ENCODE results near the gene RFTN1.

The RFTN1 gene

GRCh38 chr3:16347548-16347947 lies 166.0 kb downstream of the RFTN1 start:
- DNase-seq: no peak

- no peak for DNase-seq
These were observed 167.0 kb downstream of the RFTN1 start for GRCh38 chr3:16346413-16347081.

- DNase-seq: no peak
These were observed 170.4 kb downstream of the RFTN1 start for GRCh38 chr3:16343101-16343500.

- DNase-seq: no peak
These were observed 174.5 kb downstream of the RFTN1 start for GRCh38 chr3:16338999-16339398.

- no peak for DNase-seq
These were observed 175.5 kb downstream of the RFTN1 start for GRCh38 chr3:16337856-16338540.

GRCh38 chr3:16336825-16337224 lies 176.7 kb downstream of the RFTN1 start:
- DNase-seq: no peak

GRCh38 chr3:16335772-16336645 lies 177.5 kb downstream of the RFTN1 start:
- DNase-seq: no peak

GRCh38 chr3:16335333-16335732 lies 178.2 kb downstream of the RFTN1 start:
- no peak for DNase-seq

- no peak for DNase-seq
These were observed 178.6 kb downstream of the RFTN1 start for GRCh38 chr3:16334909-16335308.

- no peak for DNase-seq
These were observed 180.5 kb downstream of the RFTN1 start for GRCh38 chr3:16332904-16333426.

GRCh38 chr3:16331319-16331883 lies 182.1 kb downstream of the RFTN1 start:
- no peak for DNase-seq

- DNase-seq: no peak
These were observed 183.1 kb downstream of the RFTN1 start for GRCh38 chr3:16330351-16330750.

GRCh38 chr3:16329826-16330129 lies 183.7 kb downstream of the RFTN1 start:
- no peak for DNase-seq

GRCh38 chr3:16329036-16329825 lies 184.3 kb downstream of the RFTN1 start:
- no peak for DNase-seq

- DNase-seq: no peak
These were observed 185.4 kb downstream of the RFTN1 start for GRCh38 chr3:16328124-16328523.

- DNase-seq: no peak
These were observed 186.7 kb downstream of the RFTN1 start for GRCh38 chr3:16326724-16327349.

- DNase-seq: no peak
These were observed 187.6 kb downstream of the RFTN1 start for GRCh38 chr3:16325850-16326249.

- DNase-seq: no peak
These were observed 189.8 kb downstream of the RFTN1 start for GRCh38 chr3:16323737-16324136.

GRCh38 chr3:16322189-16322588 lies 191.3 kb downstream of the RFTN1 start:
- no peak for DNase-seq

GRCh38 chr3:16320711-16321110 lies 192.8 kb downstream of the RFTN1 start:
- no peak for DNase-seq

GRCh38 chr3:16319723-16320122 lies 193.8 kb downstream of the RFTN1 start:
- no peak for DNase-seq

GRCh38 chr3:16319307-16319706 lies 194.2 kb downstream of the RFTN1 start:
- no peak for DNase-seq
